Adipocyte (in vitro differentiated cells): ENCODE measurements around the gene CD101.
A peak's percentile ranks its signal among the peaks of the same experiment; 100 is the strongest.
"Not testable (repeated sequence)": the region's sequence is repeated elsewhere in the genome, so short reads cannot be mapped to it uniquely, and the experiment has no call there.

Source experiments
- DNase-seq: peaks from one replicate; pipeline ENCODE4 v3.0.0-alpha.2; 2015; ENCODE audit warnings: low read depth
- H3K27me3 ChIP-seq: replicated peaks from 2 replicates; pipeline ENCODE4 v1.7.0; 2013; ENCODE audit warnings: mild to moderate bottlenecking, low read length, moderate library complexity; ENCODE audit not compliant: control insufficient read depth, insufficient read depth
- H3K36me3 ChIP-seq: 2 replicates; pipeline ENCODE4 v1.7.0; 2013; ENCODE audit warnings: low read length, mild to moderate bottlenecking, moderate library complexity; ENCODE audit not compliant: control insufficient read depth, insufficient read depth, severe bottlenecking
- H3K4me1 ChIP-seq: 2 replicates; pipeline ENCODE4 v1.7.0; 2013; ENCODE audit warnings: mild to moderate bottlenecking, low read length, moderate library complexity; ENCODE audit not compliant: control insufficient read depth, insufficient read depth
- H3K4me3 ChIP-seq: 2 replicates; pipeline ENCODE4 v1.7.0; 2013; ENCODE audit warnings: mild to moderate bottlenecking, low read length, moderate library complexity
- H3K9ac ChIP-seq: 2 replicates; pipeline ENCODE4 v1.7.0; 2013; ENCODE audit warnings: mild to moderate bottlenecking, low read length, moderate library complexity
- H3K9me3 ChIP-seq: 2 replicates; pipeline ENCODE4 v1.7.0; 2013; ENCODE audit warnings: mild to moderate bottlenecking, low read length, moderate library complexity; ENCODE audit not compliant: control insufficient read depth

The CD101 gene

GRCh38 chr1:116968724-116969123 is 32.8 kb upstream of the CD101 start:
- Histone ChIP-seq H3K9me3 (no peaks in the 10 kb centered on the region), H3K4me3 (no peak overlapping the region), H3K27me3 (no peaks in the 10 kb centered on the region), H3K36me3 (peaks cover 8% of the 10 kb centered on the region), H3K4me1 (peaks cover 7% of the 10 kb centered on the region), H3K9ac (no peak overlapping the region)
- DNase-seq, result no peak

- Histone ChIP-seq H3K27me3 (no peaks in the 10 kb centered on the region), H3K4me1 (peaks cover 7% of the 10 kb centered on the region), H3K36me3 (peaks cover 8% of the 10 kb centered on the region), H3K9me3 (no peaks in the 10 kb centered on the region), H3K4me3 (no peak overlapping the region), H3K9ac (no peak overlapping the region)
- DNase-seq, result no peak
These were observed 30.2 kb upstream of the CD101 start for GRCh38 chr1:116971258-116971860.

- H3K36me3 ChIP-seq, result peaks cover 7% of the 10 kb centered on the region
- no peak overlapping the region for H3K9ac ChIP-seq
- no peaks in the 10 kb centered on the region for H3K9me3 ChIP-seq
- peak; percentile 32 for DNase-seq
- H3K4me3 ChIP-seq, result no peak overlapping the region
- H3K27me3 ChIP-seq, result no peaks in the 10 kb centered on the region
- peaks cover 7% of the 10 kb centered on the region for H3K4me1 ChIP-seq
These were observed 29.4 kb upstream of the CD101 start for GRCh38 chr1:116971965-116972673.

GRCh38 chr1:116972674-116973030 is 28.9 kb upstream of the CD101 start:
- Histone ChIP-seq H3K36me3 (peaks cover 1% of the 10 kb centered on the region), H3K27me3 (no peaks in the 10 kb centered on the region), H3K4me1 (peaks cover 7% of the 10 kb centered on the region), H3K9me3 (no peaks in the 10 kb centered on the region), H3K9ac (no peak overlapping the region), H3K4me3 (no peak overlapping the region)
- no peak for DNase-seq

- H3K4me1 ChIP-seq, DNase-seq, H3K9me3 ChIP-seq, H3K9ac ChIP-seq, H3K36me3 ChIP-seq, H3K4me3 ChIP-seq, H3K27me3 ChIP-seq: not testable (repeated sequence)
These were observed 21.3 kb upstream of the CD101 start for GRCh38 chr1:116980309-116980708.

GRCh38 chr1:116981521-116982037 is 20.0 kb upstream of the CD101 start:
- no peaks in the 10 kb centered on the region for H3K9me3 ChIP-seq
- H3K36me3 ChIP-seq, result no peaks in the 10 kb centered on the region
- H3K4me1 ChIP-seq, result peaks cover 9% of the 10 kb centered on the region
- H3K9ac ChIP-seq, result no peak overlapping the region
- DNase-seq, result no peak
- no peaks in the 10 kb centered on the region for H3K27me3 ChIP-seq
- no peak overlapping the region for H3K4me3 ChIP-seq

GRCh38 chr1:116982319-116983004 is 19.1 kb upstream of the CD101 start:
- Histone ChIP-seq H3K9me3 (no peaks in the 10 kb centered on the region), H3K4me3 (no peak overlapping the region), H3K9ac (no peak overlapping the region), H3K4me1 (peaks cover 9% of the 10 kb centered on the region), H3K36me3 (no peaks in the 10 kb centered on the region), H3K27me3 (no peaks in the 10 kb centered on the region)
- DNase-seq, result no peak

GRCh38 chr1:116983112-116983511 is 18.4 kb upstream of the CD101 start:
- DNase-seq, result no peak
- Histone ChIP-seq H3K4me1 (peaks cover 11% of the 10 kb centered on the region), H3K36me3 (no peaks in the 10 kb centered on the region), H3K27me3 (no peaks in the 10 kb centered on the region), H3K4me3 (no peak overlapping the region), H3K9me3 (no peaks in the 10 kb centered on the region), H3K9ac (no peak overlapping the region)

- H3K27me3 ChIP-seq, result no peaks in the 10 kb centered on the region
- H3K9me3 ChIP-seq, result no peaks in the 10 kb centered on the region
- H3K9ac ChIP-seq, result no peak overlapping the region
- H3K4me3 ChIP-seq, result no peak overlapping the region
- DNase-seq, result no peak
- peaks cover 17% of the 10 kb centered on the region for H3K4me1 ChIP-seq
- H3K36me3 ChIP-seq, result no peaks in the 10 kb centered on the region
These were observed 17.9 kb upstream of the CD101 start for GRCh38 chr1:116983678-116984077.

GRCh38 chr1:116984406-116985160 is 17.0 kb upstream of the CD101 start:
- H3K36me3 ChIP-seq, result no peaks in the 10 kb centered on the region
- H3K4me1 ChIP-seq, result peaks cover 26% of the 10 kb centered on the region
- no peaks in the 10 kb centered on the region for H3K9me3 ChIP-seq
- H3K9ac ChIP-seq, result no peak overlapping the region
- H3K4me3 ChIP-seq, result no peak overlapping the region
- no peak for DNase-seq
- no peaks in the 10 kb centered on the region for H3K27me3 ChIP-seq
